Neural cell (in vitro differentiated cells): Measurements from ENCODE around the gene PLA2G4B.

Experiments used
- CTCF ChIP-seq: fragments of 450-650 bp; IDR thresholded peaks from 2 replicates; pipeline ENCODE4 v1.5.1; 2014; ENCODE audit warnings: antibody characterized with exemption, mild to moderate bottlenecking, moderate library complexity; ENCODE audit not compliant: poor library complexity, severe bottlenecking
- EZH2 ChIP-seq: fragments of 200-600, 300-800 bp; shearing (Covaris generic), sonication (generic); IDR thresholded peaks from 2 replicates; pipeline ENCODE4 v1.6.1; 2014; ENCODE audit warnings: antibody characterized with exemption, low read length, borderline replicate concordance, mild to moderate bottlenecking; ENCODE audit not compliant: insufficient read depth, poor library complexity, severe bottlenecking
- POLR2AphosphoS5 ChIP-seq: IDR thresholded peaks from 2 replicates; pipeline ENCODE4 v1.6.1; 2012
- TAF1 ChIP-seq: IDR thresholded peaks from 2 replicates; pipeline ENCODE4 v1.6.1; 2012; ENCODE audit warnings: low read depth

- TF ChIP-seq CTCF (no peak), TAF1 (no peak), EZH2 (no peak), POLR2AphosphoS5 (no peak)
Measured at GRCh38 chr15:41809526-41810220, 29.0 kb upstream of the PLA2G4B start.
